Measurements from ENCODE around the gene CLEC16A.

- TF ChIP-seq EZH2 (IDR thresholded peaks at IDR 0.05), result no peak
- TF ChIP-seq CTCF (IDR thresholded peaks at IDR 0.05), result no peak
- TF ChIP-seq EZH2phosphoT487 (IDR thresholded peaks at IDR 0.05), result no peak
Measured at GRCh38 chr16:10984509-10984908, 40.1 kb downstream of the CLEC16A start.
